ENCODE measurements around the gene AMBRA1.
"Not testable (repeated sequence)": the region's sequence is repeated elsewhere in the genome, so short reads cannot be mapped to it uniquely, and the experiment has no call there.

- not testable (repeated sequence) for TF ChIP-seq POLR2A, CTCF (IDR thresholded peaks at IDR 0.05)
Observed at GRCh38 chr11:46583513-46583912, 10.3 kb downstream of the AMBRA1 start.
